COR-L47 (cell line): ENCODE data around the gene NEK6.

Experiments
- DNase-seq: peaks from one replicate; lab custom pipeline; 2025; lab: John Stamatoyannopoulos, UW

NEK6 gene

GRCh38 chr9:124399968-124400940 lies 142.5 kb downstream of the NEK6 start:
- DNase-seq = no peak
